GM23248 (cell line): ENCODE results near the gene CDCA8. TPM values are rescaled to one million over a fixed set of nuclear protein-coding genes. Genes with fewer than 3 reads are reported as not detected.
"Not testable (repeated sequence)": the region's sequence is repeated elsewhere in the genome, so short reads cannot be mapped to it uniquely, and the experiment has no call there.

Experiments used
- DNase-seq: peaks from one replicate; pipeline ENCODE4 v3.0.0-alpha.2; 2015
- H2AFZ ChIP-seq: fragments of 200-600 bp; sonication (generic); 2 replicates; pipeline ENCODE4 v1.6.1; 2016; ENCODE audit warnings: antibody characterized with exemption
- H3F3A ChIP-seq: fragments of 200-600 bp; sonication (generic); 2 replicates; pipeline ENCODE4 v1.6.1; 2016; ENCODE audit warnings: mild to moderate bottlenecking, antibody characterized with exemption, mixed run types; ENCODE audit not compliant: insufficient read depth
- H3K27ac ChIP-seq: fragments of 200-600 bp; sonication (generic); 2 replicates; pipeline ENCODE4 v1.5.1; 2016; ENCODE audit warnings: mild to moderate bottlenecking
- H3K27me3 ChIP-seq: fragments of 200-600 bp; sonication (generic); replicated peaks from 2 replicates; pipeline ENCODE4 v1.6.1; 2016; ENCODE audit warnings: mild to moderate bottlenecking; ENCODE audit not compliant: insufficient read depth
- H3K36me3 ChIP-seq: fragments of 200-600 bp; sonication (generic); 2 replicates; pipeline ENCODE4 v1.6.1; 2016; ENCODE audit warnings: low read depth, mild to moderate bottlenecking
- H3K4me1 ChIP-seq: fragments of 200-600 bp; sonication (generic); 2 replicates; pipeline ENCODE4 v1.6.1; 2016; ENCODE audit warnings: mild to moderate bottlenecking; ENCODE audit not compliant: insufficient read depth
- H3K4me2 ChIP-seq: fragments of 200-600 bp; sonication (generic); one replicate; pipeline ENCODE4 v1.6.1; 2016; ENCODE audit warnings: mild to moderate bottlenecking; ENCODE audit not compliant: unreplicated experiment
- H3K4me3 ChIP-seq: fragments of 200-600 bp; sonication (generic); 2 replicates; pipeline ENCODE4 v1.5.1; 2016; ENCODE audit warnings: mild to moderate bottlenecking
- H3K79me2 ChIP-seq: fragments of 200-600 bp; sonication (generic); 2 replicates; pipeline ENCODE4 v1.6.1; 2016; ENCODE audit warnings: mild to moderate bottlenecking; ENCODE audit not compliant: insufficient read depth
- H3K9ac ChIP-seq: fragments of 200-600 bp; sonication (generic); 2 replicates; pipeline ENCODE4 v1.6.1; 2016; ENCODE audit warnings: mild to moderate bottlenecking
- H3K9me2 ChIP-seq: fragments of 200-600 bp; sonication (generic); 2 replicates; pipeline ENCODE4 v1.6.1; 2016; ENCODE audit warnings: mixed run types, mild to moderate bottlenecking, moderate library complexity; ENCODE audit not compliant: insufficient read depth
- H3K9me3 ChIP-seq: fragments of 200-600 bp; sonication (generic); one replicate; pipeline ENCODE4 v1.6.1; 2017; ENCODE audit warnings: low read depth
- H4K20me1 ChIP-seq: fragments of 200-600 bp; sonication (generic); 2 replicates; pipeline ENCODE4 v1.6.0; 2016; ENCODE audit not compliant: insufficient read depth
- EZH2 ChIP-seq: fragments of 200-600 bp; sonication (generic); IDR thresholded peaks from 2 replicates; pipeline ENCODE4 v1.6.1; 2018; ENCODE audit warnings: antibody characterized with exemption, mild to moderate bottlenecking; ENCODE audit not compliant: insufficient read depth, poor library complexity, severe bottlenecking
- EZH2phosphoT487 ChIP-seq: fragments of 200-600 bp; sonication (generic); IDR thresholded peaks from 2 replicates; pipeline ENCODE4 v1.6.1; 2018; ENCODE audit warnings: antibody characterized with exemption, moderate library complexity, mild to moderate bottlenecking, low read depth; ENCODE audit not compliant: insufficient read depth
- WGBS, 2 experiments: methylation state at CpG; one replicate each; pipeline ENCODE4 v1.1.6; 2015 to 2017; ENCODE audit warnings: low lambda C conversion rate in 2 of 2, low coverage in 1 of 2; ENCODE audit errors: missing lambda C conversion rate in 2 of 2; 5-methylcytosine and 5-hydroxymethylcytosine counted together
- in situ Hi-C: fragments of 300-500 bp; cut with MboI; formaldehyde crosslinking; loops from 2 replicates; pipeline ENCODE4 v1.15.0; 2020
- polyA plus RNA-seq: library from polyadenylated mRNA; unstranded; fragments of >200 nt; fragmentation: Nextera tagmentation; extraction: Ambion mirVana; gene quantifications from 2 replicates; pipeline ENCODE4 v1.2.1, GENCODE V29; 2016
- total RNA-seq: library from RNA; depleted of rRNA; stranded (reverse); fragments of >200 nt; shearing (Covaris generic); gene quantifications from 2 replicates; pipeline ENCODE4 v1.2.3, GENCODE V29; 2014

CDCA8 gene
- total and polyA plus RNA-seq, 2 experiments from 2014 or later: 4.4 to 15.4 TPM

DNA sequence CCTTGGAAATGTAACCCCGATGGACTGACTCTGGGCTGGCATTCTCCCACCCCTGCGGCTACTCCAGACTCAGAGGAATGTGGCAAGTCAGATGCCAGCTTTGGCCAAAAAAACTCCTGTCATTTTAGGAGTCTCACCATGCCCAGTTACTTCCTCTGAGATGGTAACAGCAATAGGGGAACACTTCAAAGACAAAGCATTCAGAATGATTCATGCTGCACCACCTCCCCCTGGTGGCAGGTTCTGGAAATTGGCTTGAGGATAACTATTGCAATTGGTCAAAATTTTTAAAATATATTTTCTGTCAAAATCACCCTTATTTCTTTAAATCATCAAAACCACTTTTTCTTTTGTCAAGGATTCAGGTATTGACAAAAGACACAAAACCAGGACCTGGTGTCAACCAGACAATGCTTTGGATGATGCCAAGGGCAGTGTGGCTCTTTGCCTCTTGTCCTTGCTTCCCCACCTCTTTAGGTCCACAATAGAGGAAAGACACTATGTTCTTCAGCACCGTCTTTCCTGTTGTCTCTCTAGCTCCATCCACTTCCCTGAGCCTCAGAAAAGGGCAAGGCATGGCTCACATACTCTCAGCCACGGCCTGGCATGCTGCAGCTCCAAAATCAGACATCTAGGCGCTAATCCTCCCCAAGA lies 9.9 kb upstream of the CDCA8 start:
- Histone ChIP-seq H3K27ac (no peak overlapping the region), H3K9me2 (no peaks in the 10 kb centered on the region), H3K4me3 (no peak overlapping the region), H3K4me1 (peaks cover 4% of the 10 kb centered on the region), H3K4me2 (no peak overlapping the region), H3K36me3 (peaks cover 18% of the 10 kb centered on the region; the same call in 1 of the 2 replicates), H4K20me1 (no peaks in the 10 kb centered on the region), H3K79me2 (no peaks in the 10 kb centered on the region), H3K9me3 (no peaks in the 10 kb centered on the region), H3K27me3 (no peaks in the 10 kb centered on the region), H3F3A (peaks cover 10% of the 10 kb centered on the region; the same call in 1 of the 2 replicates), H3K9ac (no peak overlapping the region), H2AFZ (no peak overlapping the region)
- WGBS, 2 experiments: 50 to 56% methylated on average over 5 of the region's 5 CpGs
- peak; percentile 73 for DNase-seq
- TF ChIP-seq EZH2 (no peak), EZH2phosphoT487 (no peak)
- in situ Hi-C loops: no loop called here

DNA sequence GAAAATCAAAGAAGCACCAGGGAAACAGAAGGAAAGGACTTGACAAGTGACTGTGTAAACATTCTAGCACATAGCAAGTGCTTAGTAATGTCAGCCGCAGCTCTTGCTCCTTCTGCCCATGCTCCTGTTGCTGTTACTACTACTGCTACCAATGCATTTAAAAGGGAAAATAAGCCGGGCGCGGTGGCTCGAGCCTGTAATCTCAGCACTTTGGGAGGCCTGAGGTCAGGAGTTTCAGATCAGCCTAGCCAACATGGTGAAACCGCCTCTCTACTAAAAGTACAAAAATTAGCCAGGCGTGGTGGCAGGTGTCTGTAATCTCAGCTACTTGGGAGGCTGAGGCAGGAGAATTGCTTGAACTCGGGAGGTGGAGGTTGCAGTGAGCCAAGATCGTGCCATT lies 8.1 kb upstream of the CDCA8 start:
- H3K79me2 ChIP-seq: peaks cover 15% of the 10 kb centered on the region
- H3K36me3 ChIP-seq: peaks cover 18% of the 10 kb centered on the region; the same call in 1 of the 2 replicates
- H3K9me2 ChIP-seq, H3K27me3 ChIP-seq, H4K20me1 ChIP-seq, H3K27ac ChIP-seq, in situ Hi-C loops, H3K9ac ChIP-seq, H3K4me2 ChIP-seq, DNase-seq, H2AFZ ChIP-seq, H3K9me3 ChIP-seq, H3K4me3 ChIP-seq: not testable (repeated sequence)
- peaks cover 14% of the 10 kb centered on the region for H3K4me1 ChIP-seq
- WGBS, 2 experiments: 93 to 99% methylated on average over 9 of the region's 9 CpGs
- peaks cover 11% of the 10 kb centered on the region; the same call in 1 of the 2 replicates for H3F3A ChIP-seq

DNA sequence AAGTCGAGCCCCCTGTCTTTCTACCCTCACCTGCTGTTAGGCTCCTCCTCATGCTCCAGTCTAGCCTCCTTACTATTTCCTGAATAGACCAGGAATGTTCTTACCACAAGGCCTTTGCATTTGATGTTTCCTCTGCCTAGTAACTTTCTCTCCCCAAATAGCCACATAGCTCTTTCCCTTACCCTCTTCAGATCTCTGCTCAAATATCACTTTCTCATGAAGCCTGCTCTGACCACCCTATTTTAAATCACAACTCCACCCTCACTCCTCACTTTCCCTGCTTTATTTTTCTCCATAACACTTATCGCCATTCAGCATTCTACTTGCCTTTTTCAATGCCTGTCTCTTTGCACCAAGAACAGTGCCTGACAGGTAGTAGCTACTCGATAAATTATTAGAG lies 6.6 kb upstream of the CDCA8 start:
- Histone ChIP-seq H3K9me2 (no peaks in the 10 kb centered on the region), H3K79me2 (peaks cover 28% of the 10 kb centered on the region), H3F3A (peaks cover 15% of the 10 kb centered on the region; the same call in 1 of the 2 replicates), H3K4me2 (no peak overlapping the region), H2AFZ (no peak overlapping the region), H3K4me1 (peaks cover 18% of the 10 kb centered on the region), H3K36me3 (peaks cover 18% of the 10 kb centered on the region; the same call in 1 of the 2 replicates), H3K9me3 (no peaks in the 10 kb centered on the region), H3K27me3 (no peaks in the 10 kb centered on the region), H3K4me3 (no peak overlapping the region), H3K9ac (no peak overlapping the region), H4K20me1 (no peaks in the 10 kb centered on the region), H3K27ac (no peak overlapping the region)
- in situ Hi-C loops: no loop called here
- no peak for DNase-seq
- WGBS, 2 experiments: 86 to 87% methylated on average over 3 of the region's 3 CpGs
- TF ChIP-seq EZH2: no peak

DNA sequence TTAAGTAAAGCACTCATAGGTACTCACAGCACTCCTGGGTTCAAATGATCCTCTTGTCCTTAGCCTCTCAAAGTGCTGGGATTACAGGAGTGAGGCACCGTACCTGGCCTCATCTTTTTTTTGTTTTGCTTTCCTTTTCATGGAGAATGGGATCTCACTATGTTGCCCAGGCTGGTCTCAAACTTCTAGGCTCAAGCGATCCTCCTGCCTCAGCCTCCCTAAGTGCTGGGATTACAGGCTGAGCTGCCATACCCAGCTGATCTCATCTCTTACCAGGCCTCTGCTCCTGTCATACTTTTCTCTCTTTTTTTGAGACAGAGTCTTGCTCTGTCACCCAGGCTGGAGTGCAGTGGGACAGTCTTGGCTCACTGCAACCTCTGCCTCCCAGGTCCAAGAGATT lies 4.6 kb upstream of the CDCA8 start:
- in situ Hi-C loops, H4K20me1 ChIP-seq, H2AFZ ChIP-seq, H3K4me2 ChIP-seq, H3K27me3 ChIP-seq, H3K36me3 ChIP-seq, H3K9me2 ChIP-seq, H3K9me3 ChIP-seq, H3K9ac ChIP-seq, H3K27ac ChIP-seq, H3K4me3 ChIP-seq, DNase-seq: not testable (repeated sequence)
- peaks cover 38% of the 10 kb centered on the region for H3K79me2 ChIP-seq
- peaks cover 21% of the 10 kb centered on the region for H3K4me1 ChIP-seq
- 93 to 100% methylated on average over 2 of the region's 2 CpGs for WGBS, 2 experiments
- peaks cover 19% of the 10 kb centered on the region for H3F3A ChIP-seq

DNA sequence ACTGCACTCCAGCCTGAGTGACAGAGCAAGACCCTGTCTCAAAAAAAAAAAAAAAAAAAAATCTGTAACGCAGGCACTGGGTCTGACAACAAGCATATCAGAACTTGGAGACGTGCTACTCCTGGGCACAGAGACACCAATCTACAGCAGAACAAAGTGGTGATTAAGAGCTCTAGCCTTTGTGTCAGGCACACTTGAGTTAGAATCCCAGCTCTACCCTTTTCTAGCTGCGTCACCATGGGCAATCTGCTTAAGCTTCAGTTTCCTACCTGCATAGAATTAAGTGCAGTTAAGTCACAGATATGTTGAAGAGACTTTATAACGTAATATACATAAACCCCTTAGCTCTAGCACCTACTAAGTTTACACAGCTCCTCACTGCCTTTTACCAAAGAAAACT lies 3.4 kb upstream of the CDCA8 start:
- Histone ChIP-seq H3K4me1 (peaks cover 21% of the 10 kb centered on the region), H3F3A (peaks cover 11% of the 10 kb centered on the region; the same call in 1 of the 2 replicates), H3K27ac (peak overlapping the region; percentile 80), H3K27me3 (no peaks in the 10 kb centered on the region), H3K9me3 (no peaks in the 10 kb centered on the region), H3K9me2 (no peaks in the 10 kb centered on the region), H3K79me2 (peaks cover 48% of the 10 kb centered on the region), H2AFZ (peak overlapping the region; percentile 88; the same call in 1 of the 2 replicates), H3K4me3 (peak overlapping the region; percentile 85), H3K9ac (peak overlapping the region; percentile 87), H4K20me1 (no peaks in the 10 kb centered on the region), H3K36me3 (peaks cover 8% of the 10 kb centered on the region; the same call in 1 of the 2 replicates), H3K4me2 (peak overlapping the region; percentile 87)
- DNase-seq: no peak
- no peak for TF ChIP-seq EZH2
- no peak for TF ChIP-seq EZH2phosphoT487
- WGBS, 2 experiments: 85 to 91% methylated on average over 4 of the region's 4 CpGs
- in situ Hi-C loops: no loop called here
